Osteoblast (primary cell): ENCODE measurements around the gene ACVR2B. TPM values are rescaled to one million over a fixed set of nuclear protein-coding genes. Genes with fewer than 3 reads are reported as not detected.
A peak's percentile ranks its signal among the peaks of the same experiment; 100 is the strongest.

Experiments used
- DNase-seq: peaks from one replicate; pipeline ENCODE4 v3.0.0; 2011; ENCODE audit warnings: low spot score, mixed read lengths; ENCODE audit not compliant: insufficient read length; ENCODE audit errors: missing footprints
- H2AFZ ChIP-seq: 2 replicates; pipeline ENCODE4 v1.6.0; 2011; ENCODE audit warnings: mild to moderate bottlenecking, low read length
- H3K27ac ChIP-seq: 2 replicates; pipeline ENCODE4 v1.5.1; 2011; ENCODE audit warnings: mild to moderate bottlenecking, low read depth, low read length, moderate library complexity
- H3K27me3 ChIP-seq: 2 replicates; pipeline ENCODE4 v1.6.0; 2012; ENCODE audit warnings: mild to moderate bottlenecking, control low read depth, inconsistent platforms, low read length, moderate library complexity; ENCODE audit not compliant: insufficient read depth
- H3K36me3 ChIP-seq: 2 replicates; pipeline ENCODE4 v1.5.1; 2011; ENCODE audit warnings: mild to moderate bottlenecking, low read length, control low read depth, moderate library complexity; ENCODE audit not compliant: insufficient read depth
- H3K4me1 ChIP-seq: 2 replicates; pipeline ENCODE4 v1.5.1; 2011; ENCODE audit warnings: mild to moderate bottlenecking, low read length, control low read depth, moderate library complexity; ENCODE audit not compliant: insufficient read depth
- H3K4me2 ChIP-seq: 2 replicates; pipeline ENCODE4 v1.6.0; 2011; ENCODE audit warnings: mild to moderate bottlenecking, low read length; ENCODE audit not compliant: insufficient read depth
- H3K4me3 ChIP-seq: fragments of 200-600 bp; sonication (generic); 3 replicates; pipeline ENCODE4 v1.5.1; 2012; ENCODE audit warnings: mild to moderate bottlenecking, low read length, inconsistent platforms; ENCODE audit not compliant: insufficient read depth
- H3K79me2 ChIP-seq: 2 replicates; pipeline ENCODE4 v1.6.0; 2012; ENCODE audit warnings: mild to moderate bottlenecking, low read length, control low read depth, inconsistent platforms; ENCODE audit not compliant: insufficient read depth
- H3K9me3 ChIP-seq: 2 replicates; pipeline ENCODE4 v1.5.1; 2011; ENCODE audit warnings: low read depth, low read length, control low read depth
- H4K20me1 ChIP-seq: 2 replicates; pipeline ENCODE4 v1.6.0; 2012; ENCODE audit warnings: mild to moderate bottlenecking, low read length, control low read depth; ENCODE audit not compliant: insufficient read depth
- small RNA-seq: library from RNA; depleted of rRNA; stranded (forward); fragments of <200 nt; gene quantifications from one replicate; pipeline ENCODE3, GENCODE V24; 2012
- total RNA-seq: library from RNA; depleted of rRNA; stranded (reverse); fragments of >200 nt; gene quantifications from 2 replicates; pipeline ENCODE4 v1.2.3, GENCODE V29; 2012
- TF ChIP-seq, protein P1 (sequence below): IDR thresholded peaks from 2 replicates; pipeline ENCODE4 v1.5.1; 2011; ENCODE audit warnings: mild to moderate bottlenecking, low read depth, low read length, moderate library complexity; ENCODE audit errors: extremely low read depth

Gene ACVR2B
- total RNA-seq, 1 donor, result 3.6 TPM

DNA sequence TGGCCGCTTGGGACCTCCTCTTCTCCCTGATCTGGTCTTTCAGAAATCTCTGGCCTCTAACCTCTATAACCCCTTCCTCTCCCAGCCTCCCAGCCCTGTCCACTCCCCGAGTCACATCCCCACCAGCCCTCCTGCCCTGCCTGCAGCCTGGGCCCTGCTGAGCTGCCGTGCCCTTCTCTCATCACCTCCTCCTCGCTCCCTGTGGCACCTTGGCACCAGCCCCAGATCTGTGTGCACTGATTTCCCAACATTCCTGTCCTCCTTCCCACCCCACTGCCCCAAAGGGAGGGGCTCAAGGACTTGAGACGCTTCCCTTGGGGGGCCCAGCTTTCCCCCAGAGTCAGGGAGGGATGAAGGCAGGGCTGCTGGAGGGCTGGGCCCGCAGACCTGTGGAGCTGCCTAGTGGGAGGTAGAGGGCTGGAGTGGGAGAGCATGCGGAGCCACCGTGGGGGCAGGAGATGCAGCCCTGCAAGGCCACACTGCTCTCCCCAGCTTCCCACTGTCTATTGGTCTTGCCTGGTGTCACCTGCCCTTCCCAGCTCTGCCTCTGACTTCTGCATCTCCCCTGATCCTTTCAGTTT, 85.2 kb downstream of the ACVR2B start:
- H3K4me1 ChIP-seq, result peaks cover 13% of the 10 kb centered on the region
- no peak overlapping the region for H3K27ac ChIP-seq
- peaks cover 2% of the 10 kb centered on the region for H3K36me3 ChIP-seq
- H3K4me2 ChIP-seq, result no peak overlapping the region
- no peak overlapping the region for H2AFZ ChIP-seq
- no peaks in the 10 kb centered on the region for H3K79me2 ChIP-seq
- peaks cover 5% of the 10 kb centered on the region for H3K27me3 ChIP-seq
- peaks cover 6% of the 10 kb centered on the region for H4K20me1 ChIP-seq
- TF ChIP-seq, protein P1, sequence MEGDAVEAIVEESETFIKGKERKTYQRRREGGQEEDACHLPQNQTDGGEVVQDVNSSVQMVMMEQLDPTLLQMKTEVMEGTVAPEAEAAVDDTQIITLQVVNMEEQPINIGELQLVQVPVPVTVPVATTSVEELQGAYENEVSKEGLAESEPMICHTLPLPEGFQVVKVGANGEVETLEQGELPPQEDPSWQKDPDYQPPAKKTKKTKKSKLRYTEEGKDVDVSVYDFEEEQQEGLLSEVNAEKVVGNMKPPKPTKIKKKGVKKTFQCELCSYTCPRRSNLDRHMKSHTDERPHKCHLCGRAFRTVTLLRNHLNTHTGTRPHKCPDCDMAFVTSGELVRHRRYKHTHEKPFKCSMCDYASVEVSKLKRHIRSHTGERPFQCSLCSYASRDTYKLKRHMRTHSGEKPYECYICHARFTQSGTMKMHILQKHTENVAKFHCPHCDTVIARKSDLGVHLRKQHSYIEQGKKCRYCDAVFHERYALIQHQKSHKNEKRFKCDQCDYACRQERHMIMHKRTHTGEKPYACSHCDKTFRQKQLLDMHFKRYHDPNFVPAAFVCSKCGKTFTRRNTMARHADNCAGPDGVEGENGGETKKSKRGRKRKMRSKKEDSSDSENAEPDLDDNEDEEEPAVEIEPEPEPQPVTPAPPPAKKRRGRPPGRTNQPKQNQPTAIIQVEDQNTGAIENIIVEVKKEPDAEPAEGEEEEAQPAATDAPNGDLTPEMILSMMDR, result no peak
- no peak for DNase-seq
- no peak overlapping the region for H3K4me3 ChIP-seq
- H3K9me3 ChIP-seq, result no peaks in the 10 kb centered on the region

GRCh38 chr3:38541806-38542205, 88.1 kb downstream of the ACVR2B start:
- H3K36me3 ChIP-seq, result no peaks in the 10 kb centered on the region
- H3K27ac ChIP-seq, result no peak overlapping the region
- peaks cover 5% of the 10 kb centered on the region for H3K27me3 ChIP-seq
- peak; percentile 92 for DNase-seq
- peaks cover 7% of the 10 kb centered on the region for H4K20me1 ChIP-seq
- H3K4me1 ChIP-seq, result peaks cover 13% of the 10 kb centered on the region
- no peak overlapping the region for H3K4me3 ChIP-seq
- no peak overlapping the region for H3K4me2 ChIP-seq
- H2AFZ ChIP-seq, result no peak overlapping the region
- H3K79me2 ChIP-seq, result no peaks in the 10 kb centered on the region
- H3K9me3 ChIP-seq, result no peaks in the 10 kb centered on the region
- TF ChIP-seq, protein P1, result no peak

Small RNAs within 50 kb of the gene (small RNA-seq; reads per million reads assigned to genes)
- not detected for gene RF00019

Other genes with a start within 250 kb of the ACVR2B start
- 0.29 and 0.36 TPM in 2 replicates for gene SLC22A13, start 188.1 kb upstream of the ACVR2B start, total RNA-seq
- 0.29 and 0.36 TPM in 2 replicates for gene SLC22A14, start 171.6 kb upstream of the ACVR2B start, total RNA-seq
- gene XYLB, start 107.1 kb upstream of the ACVR2B start, total RNA-seq, result 10.1 and 12.4 TPM in 2 replicates
- 14.5 and 20.0 TPM in 2 replicates for gene EXOG, start 42.5 kb downstream of the ACVR2B start, total RNA-seq
- under 0.01 TPM in 1 of 2 replicates, not detected in the other for gene SCN5A, start 195.8 kb downstream of the ACVR2B start, total RNA-seq